Measurements from ENCODE around the gene GTF2E1.

Gene GTF2E1

GRCh38 chr3:120800625-120801024 lies 58.1 kb downstream of the GTF2E1 start:
- DNase-seq (ENCODE audit: low read depth): no peak

- no peak for DNase-seq (ENCODE audit: low read depth)
Measured at GRCh38 chr3:120801484-120801883, 58.9 kb downstream of the GTF2E1 start.

DNA sequence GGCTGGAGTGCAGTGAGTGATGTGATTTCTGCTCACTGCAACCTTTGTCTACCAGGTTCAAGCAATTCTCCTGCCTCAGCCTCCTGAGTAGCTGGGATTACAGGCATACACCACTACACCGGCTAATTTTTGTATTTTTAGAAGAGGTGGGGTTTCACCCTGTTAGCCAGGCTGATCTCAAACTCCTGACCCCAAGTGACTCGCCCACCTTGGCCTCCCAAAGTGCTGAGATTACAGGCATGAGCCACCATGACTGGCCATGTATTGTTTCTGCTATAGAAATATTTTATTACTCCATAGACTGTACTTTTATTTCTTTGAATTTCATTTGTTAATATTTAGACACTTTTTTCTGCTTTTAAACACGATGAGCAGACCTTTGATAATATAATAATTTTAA lies 60.4 kb downstream of the GTF2E1 start:
- no peak for DNase-seq (ENCODE audit: low read depth)

DNA sequence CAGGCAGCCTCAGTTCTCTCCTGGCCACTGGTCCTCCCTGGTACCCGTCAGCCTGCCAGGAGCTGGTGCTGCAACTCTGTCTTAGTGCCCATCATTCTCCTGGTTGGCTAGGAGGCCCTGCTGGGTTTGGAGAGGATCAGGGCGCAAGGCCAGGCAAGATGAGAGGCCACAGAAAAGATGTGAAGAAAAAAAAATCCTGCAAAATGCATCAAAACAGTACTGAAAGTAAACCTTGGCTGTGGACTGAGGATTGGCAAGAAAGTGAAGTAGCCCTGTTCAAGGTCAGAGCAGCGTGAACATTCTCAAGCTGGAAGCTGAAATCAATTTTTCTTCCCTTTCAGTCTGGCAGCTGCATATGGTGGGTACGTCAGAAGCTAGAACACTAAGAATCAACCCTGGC lies 74.2 kb downstream of the GTF2E1 start:
- DNase-seq (ENCODE audit: low read depth): no peak

DNA sequence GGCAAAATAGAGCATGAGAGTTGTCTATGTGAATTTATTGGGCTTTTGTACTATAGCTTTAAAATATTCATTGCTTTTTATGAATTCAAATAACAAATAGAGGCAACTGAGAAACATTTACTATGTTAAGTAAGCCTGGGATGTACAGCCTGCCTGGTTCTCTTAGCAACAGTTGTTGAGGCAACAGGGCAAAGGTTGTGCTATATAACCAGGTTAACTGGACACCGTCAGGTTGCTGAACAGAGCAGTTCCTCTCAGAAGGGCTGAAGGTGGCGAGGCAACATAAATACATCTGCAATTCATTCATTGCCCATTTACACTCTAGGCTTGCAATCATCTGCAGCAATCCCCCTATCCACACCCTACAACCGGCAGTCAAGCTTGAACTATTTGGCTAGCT lies 78.2 kb downstream of the GTF2E1 start:
- DNase-seq (ENCODE audit: low read depth): no peak

DNA sequence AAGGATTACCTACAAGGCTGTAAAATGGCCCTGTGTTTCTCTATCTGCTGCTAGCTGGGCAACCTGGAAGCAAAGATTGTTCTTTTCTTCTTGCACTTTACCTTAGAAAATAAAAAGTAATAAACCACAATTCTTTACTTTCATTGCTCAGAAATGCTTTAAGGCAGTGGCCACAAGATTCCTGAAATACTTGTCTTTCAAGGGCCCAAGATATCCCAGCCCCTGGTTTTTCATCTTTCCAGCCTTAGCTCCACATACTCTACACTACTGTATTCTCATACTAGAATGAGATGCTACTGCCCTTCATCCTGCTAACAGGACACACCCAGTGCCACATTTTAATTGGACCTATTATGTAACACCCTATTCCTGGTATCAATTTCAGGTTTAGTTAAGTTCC lies 78.9 kb downstream of the GTF2E1 start:
- DNase-seq (ENCODE audit: low read depth): no peak

DNA sequence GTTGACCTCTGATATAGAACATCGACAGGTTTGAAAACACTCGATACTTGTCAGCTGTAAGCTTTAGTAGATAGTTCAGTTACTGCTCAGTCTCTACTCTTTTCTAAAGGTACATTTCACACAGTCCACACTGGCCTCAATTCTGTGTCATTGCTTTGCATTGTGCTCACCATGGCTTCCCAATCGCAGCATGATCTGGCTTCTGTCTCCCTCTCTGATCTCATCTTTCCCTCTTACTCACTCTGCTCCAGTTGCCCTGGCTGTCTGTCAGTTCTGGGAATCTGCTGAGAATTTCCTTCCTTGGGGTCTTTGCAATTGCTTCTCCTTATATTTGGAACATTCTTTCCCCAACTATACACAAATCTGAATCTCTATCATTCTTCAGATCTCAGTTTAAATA lies 80.6 kb downstream of the GTF2E1 start:
- DNase-seq (ENCODE audit: low read depth): no peak

GRCh38 chr3:120824613-120825012 lies 82.1 kb downstream of the GTF2E1 start:
- DNase-seq (ENCODE audit: low read depth): no peak

- DNase-seq (ENCODE audit: low read depth): no peak
Measured at GRCh38 chr3:120828796-120829195, 86.3 kb downstream of the GTF2E1 start.

- no peak for DNase-seq (ENCODE audit: low read depth)
Measured at GRCh38 chr3:120831066-120831465, 88.5 kb downstream of the GTF2E1 start.
